HL-60/S4 treated with retinoic acid at 250 ng/mL for 4 days and 3 days (cell line): ENCODE measurements around the gene PREP.
"Not testable (repeated sequence)": the region's sequence is repeated elsewhere in the genome, so short reads cannot be mapped to it uniquely, and the experiment has no call there.

ENCODE experiments used
- in situ Hi-C: fragments of 300-500 bp; cut with MboI; formaldehyde crosslinking; loops from 2 replicates; pipeline ENCODE4 v1.7.0; 2022; ENCODE audit warnings: low sequenced_read_pairs

The PREP gene

GRCh38 chr6:105402939-105403935, at the start of gene PREP:
Gene PREP, minus strand, starts transcription at chr6:105403082. Its CDS starts 191 bp downstream, at chr6:105402891.
- in situ Hi-C loops, result no loop called here

DNA sequence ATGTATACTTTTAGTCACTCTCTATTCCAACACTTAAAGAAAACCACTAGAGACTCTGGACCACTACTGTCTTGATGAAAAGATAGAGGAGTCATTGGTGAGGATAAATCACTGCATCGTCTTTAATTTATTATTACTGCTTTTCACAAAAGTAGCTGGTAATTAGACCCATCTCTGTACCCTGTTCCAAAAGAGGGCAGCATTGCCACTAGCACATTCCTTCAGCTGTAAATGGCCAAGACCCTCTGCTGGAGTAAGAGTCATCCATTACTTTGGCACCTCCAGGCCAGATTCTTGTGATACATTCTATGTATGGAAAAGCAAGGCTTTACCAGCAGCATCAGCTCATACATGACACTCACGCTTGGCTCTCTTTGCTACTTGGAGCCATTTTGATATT, 49.5 kb upstream of the PREP start:
- in situ Hi-C loops, result no loop called here

- in situ Hi-C loops, result no loop called here
Observed at GRCh38 chr6:105449756-105450390, 47.0 kb upstream of the PREP start.

DNA sequence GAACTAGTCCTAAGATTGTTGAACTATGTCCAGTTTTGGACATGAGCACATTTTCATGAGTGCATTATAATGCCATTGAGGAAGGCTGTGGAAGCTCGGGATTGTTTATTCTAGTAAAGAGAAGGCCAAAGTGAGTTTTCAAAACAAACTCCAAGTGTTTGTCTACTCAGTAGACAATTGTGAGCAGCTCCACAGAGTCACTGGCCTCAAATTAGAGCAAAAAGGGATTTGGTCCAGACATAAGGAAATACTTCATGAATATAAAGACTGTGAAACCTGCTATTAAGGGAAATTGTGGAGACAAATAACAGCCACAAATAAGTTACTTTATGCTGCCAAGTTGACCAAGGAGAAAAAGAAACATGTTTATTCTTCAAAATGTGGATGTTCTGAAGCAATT, 42.6 kb upstream of the PREP start:
- in situ Hi-C loops, result no loop called here

DNA sequence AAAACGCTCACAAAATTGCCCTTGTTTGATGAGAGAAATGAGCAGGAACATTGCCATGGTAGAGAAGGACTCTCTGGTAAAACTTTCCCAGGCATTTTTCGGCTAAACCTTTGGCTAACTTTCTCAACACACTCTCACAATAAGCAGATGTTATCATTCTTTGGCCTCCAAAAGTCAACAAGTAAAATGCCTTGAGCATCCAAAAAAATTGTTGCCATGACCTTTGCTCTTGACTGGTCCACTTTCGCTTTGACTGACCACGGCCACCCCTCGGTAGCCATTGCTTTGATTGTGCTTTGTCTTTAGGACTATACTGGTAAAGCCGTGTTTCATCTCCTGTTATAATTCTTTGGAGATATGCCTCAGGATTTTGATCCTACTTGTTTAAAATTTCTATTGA, 41.1 kb upstream of the PREP start:
- in situ Hi-C loops, result no loop called here

GRCh38 chr6:105442369-105442768, 39.5 kb upstream of the PREP start:
- in situ Hi-C loops, result no loop called here

DNA sequence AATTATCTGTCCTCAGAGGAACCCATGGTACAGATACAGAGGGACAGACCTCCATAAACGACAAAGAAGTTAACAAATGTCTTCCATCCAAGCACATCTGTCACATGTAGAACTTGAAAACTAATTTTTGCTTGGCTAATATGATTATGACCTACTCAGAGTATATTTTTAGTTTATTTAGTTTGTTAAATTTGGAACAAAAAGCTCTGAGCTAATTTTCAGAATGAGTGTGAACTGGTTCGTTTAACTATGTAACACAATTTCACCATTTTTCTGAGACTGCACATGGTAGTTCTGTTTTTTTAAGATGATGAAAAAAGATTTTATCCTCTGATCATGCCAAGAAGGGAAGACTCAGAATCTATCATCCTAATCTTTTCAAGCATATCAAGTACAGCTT, 34.4 kb upstream of the PREP start:
- in situ Hi-C loops, result no loop called here

GRCh38 chr6:105433723-105434122, 30.8 kb upstream of the PREP start:
- in situ Hi-C loops, result no loop called here

GRCh38 chr6:105432797-105433196, 29.9 kb upstream of the PREP start:
- in situ Hi-C loops, result no loop called here

GRCh38 chr6:105431226-105431625, 28.3 kb upstream of the PREP start:
- in situ Hi-C loops, result no loop called here

DNA sequence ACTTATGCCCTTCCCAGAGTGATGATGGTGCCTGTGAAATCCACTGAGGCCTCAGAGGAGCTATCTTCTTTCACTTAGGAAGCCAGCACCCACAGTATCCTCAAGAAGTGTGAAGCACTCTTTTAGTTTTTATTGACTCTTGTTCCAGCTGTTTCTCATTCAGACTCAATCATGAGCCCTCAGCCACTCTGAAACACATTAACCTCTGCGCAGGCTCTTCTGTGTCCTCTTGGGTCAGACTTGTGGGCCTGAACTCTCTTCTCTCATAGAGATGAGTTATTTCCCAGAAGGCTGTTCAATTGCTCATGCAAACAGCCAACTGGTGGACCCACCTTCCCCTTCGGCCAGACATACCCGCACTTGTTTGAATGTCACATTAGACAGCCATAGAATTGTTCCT, 27.8 kb upstream of the PREP start:
- in situ Hi-C loops, result no loop called here

- in situ Hi-C loops, result loop anchor here (10.0 kb wide), 1 partner anchor 345 kb away; no protein-coding TSS in a partner anchor
Observed at GRCh38 chr6:105429676-105430075, 26.8 kb upstream of the PREP start.

DNA sequence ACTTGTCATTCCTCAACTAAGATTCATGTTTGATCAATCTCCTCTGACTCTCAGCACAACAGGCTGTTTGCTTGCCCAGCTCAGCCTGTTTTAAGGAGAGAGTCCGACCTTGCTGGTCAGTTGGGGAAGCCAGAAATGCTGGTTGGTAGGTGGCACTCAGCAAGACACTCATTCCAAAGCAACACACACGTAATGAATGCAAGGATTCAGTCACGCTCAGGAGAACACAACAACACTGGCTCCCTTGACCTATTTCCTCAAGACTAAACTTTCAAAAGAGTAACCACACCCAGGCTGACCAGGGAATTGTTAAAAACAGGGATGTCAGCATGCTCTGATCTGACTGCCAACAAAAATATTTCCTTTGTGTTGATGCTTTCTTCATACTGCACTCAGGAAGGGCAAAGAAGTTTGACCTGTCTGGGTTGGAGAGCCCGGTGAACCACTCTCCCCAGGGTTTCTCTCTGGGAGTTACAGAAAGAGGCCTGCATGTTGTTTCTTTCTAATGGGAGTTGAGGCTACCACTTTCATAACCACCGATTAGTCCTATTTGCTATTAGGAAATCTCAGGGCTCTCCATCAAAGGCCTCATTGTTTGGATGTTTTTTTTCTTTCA, 25.6 kb upstream of the PREP start:
- in situ Hi-C loops, result loop anchor here (10.0 kb wide), 1 partner anchor 344 kb away; no protein-coding TSS in a partner anchor

GRCh38 chr6:105424175-105424783, 21.4 kb upstream of the PREP start:
- in situ Hi-C loops, result loop anchor here (10.0 kb wide), 1 partner anchor 339 kb away; no protein-coding TSS in a partner anchor

GRCh38 chr6:105416971-105417370, 14.1 kb upstream of the PREP start:
- in situ Hi-C loops, result not testable (repeated sequence)

- in situ Hi-C loops, result no loop called here
Observed at GRCh38 chr6:105409734-105410133, 6.9 kb upstream of the PREP start.

DNA sequence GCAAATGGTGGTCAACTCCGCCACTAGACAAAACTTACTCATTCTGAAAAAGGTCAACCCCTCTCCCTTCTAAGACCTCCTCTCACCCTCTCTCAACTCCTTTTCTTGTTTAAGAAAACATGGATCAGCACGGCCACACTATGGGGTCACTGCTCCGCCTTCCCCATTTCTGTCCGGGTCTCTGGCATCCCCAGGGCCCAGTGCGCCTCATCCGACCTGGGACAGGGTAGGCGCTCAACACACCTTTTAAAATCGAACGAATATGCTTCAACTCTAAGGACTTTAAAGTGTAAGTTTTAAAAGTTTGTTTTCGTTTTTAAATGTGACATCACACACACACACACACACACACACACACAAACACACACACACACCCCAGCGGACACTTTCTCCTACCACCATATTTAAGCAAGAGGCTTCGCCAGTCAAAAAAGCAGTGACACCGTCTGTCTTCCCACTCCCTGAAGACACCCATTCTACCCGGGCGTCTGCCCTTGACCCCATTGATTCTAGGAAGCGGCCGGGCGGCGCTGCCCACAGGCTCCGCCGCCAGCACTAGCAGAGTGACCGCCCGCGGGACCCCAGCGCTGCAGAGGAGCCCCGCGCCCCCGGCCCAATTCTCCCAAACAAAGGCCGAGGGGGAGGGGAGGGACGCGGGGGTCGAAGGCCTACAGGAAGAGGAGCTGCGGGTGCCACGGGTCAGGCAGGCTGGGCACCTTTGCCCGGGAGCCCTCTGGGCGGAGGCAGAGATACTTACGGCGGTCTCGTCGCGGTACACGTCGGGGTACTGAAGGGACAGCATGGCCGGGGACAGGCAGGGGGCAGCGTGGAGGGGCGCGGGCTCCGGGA, 568 bp downstream of the PREP start:
- in situ Hi-C loops, result no loop called here

DNA sequence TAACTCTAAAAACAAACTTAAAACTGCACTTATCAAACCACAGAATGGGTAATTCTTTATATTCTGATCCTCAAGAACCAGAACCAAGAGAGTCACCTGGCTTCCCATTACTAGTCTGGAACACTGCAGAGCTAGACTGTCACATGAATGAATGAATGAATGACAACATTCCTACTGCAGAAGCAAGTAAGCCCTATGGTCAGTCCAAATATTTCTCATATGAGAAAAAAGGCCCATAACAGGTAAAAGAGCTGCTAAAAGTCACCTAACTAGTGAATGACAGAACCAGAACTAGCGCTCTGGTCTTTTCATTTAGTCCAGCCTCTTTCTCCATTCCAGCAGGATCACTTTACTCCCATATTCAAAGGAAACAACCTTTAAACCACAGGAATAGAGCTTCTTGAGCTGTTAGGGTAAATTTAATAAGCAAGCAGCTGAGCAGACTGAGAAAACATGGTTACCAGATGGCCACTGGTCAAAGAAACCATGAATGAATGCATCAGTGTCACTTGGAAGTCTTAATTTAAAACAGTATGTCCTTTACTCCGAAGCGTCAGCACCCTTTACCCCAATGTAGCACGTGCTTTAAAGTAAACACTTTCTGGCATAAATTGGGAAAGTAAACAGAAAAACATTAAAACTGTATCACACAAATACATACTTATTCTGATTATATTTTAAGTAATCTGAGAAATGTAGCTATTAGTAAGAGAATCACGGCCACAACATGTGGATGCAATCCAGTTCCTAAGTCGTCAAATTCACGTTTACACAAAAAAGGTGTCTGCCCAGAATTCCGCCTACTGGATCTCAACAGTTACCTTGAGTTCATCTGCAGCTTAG, 1.4 kb downstream of the PREP start:
- in situ Hi-C loops, result no loop called here

- in situ Hi-C loops, result no loop called here
Observed at GRCh38 chr6:105400501-105400900, 2.4 kb downstream of the PREP start.
